GM23338 (cell line): ENCODE data around the gene NTN3. TPM values are rescaled to one million over a fixed set of nuclear protein-coding genes. Genes with fewer than 3 reads are reported as not detected.

Experiments used
- ATAC-seq: fragments of 200-7000 bp; cut with Tn5 transposase; 3 replicates; pipeline ENCODE4 v1.9.1; 2020
- DNase-seq: peaks from one replicate; pipeline ENCODE4 v3.0.0-alpha.2; 2015; ENCODE audit warnings: low spot score
- H2AFZ ChIP-seq: fragments of 200-600 bp; sonication (generic); 2 replicates; pipeline ENCODE4 v1.8.0; 2016; ENCODE audit warnings: antibody characterized with exemption, mild to moderate bottlenecking, moderate library complexity
- H3F3A ChIP-seq: fragments of 200-600 bp; sonication (generic); replicated peaks from 2 replicates; pipeline ENCODE4 v1.8.0; 2017; ENCODE audit warnings: antibody characterized with exemption, mixed run types, low read depth
- H3K27ac ChIP-seq: fragments of 200-600 bp; sonication (generic); 2 replicates; pipeline ENCODE4 v1.6.1; 2016; ENCODE audit warnings: low read depth
- H3K27me3 ChIP-seq: fragments of 200-600 bp; sonication (generic); 2 replicates; pipeline ENCODE4 v1.8.0; 2016; ENCODE audit warnings: mild to moderate bottlenecking, mixed run types, moderate library complexity; ENCODE audit not compliant: insufficient read depth
- H3K36me3 ChIP-seq: fragments of 200-600 bp; sonication (generic); 2 replicates; pipeline ENCODE4 v1.8.0; 2016; ENCODE audit warnings: mild to moderate bottlenecking; ENCODE audit not compliant: insufficient read depth
- H3K4me1 ChIP-seq: fragments of 200-600 bp; sonication (generic); 2 replicates; pipeline ENCODE4 v1.8.0; 2016; ENCODE audit warnings: mild to moderate bottlenecking, moderate library complexity; ENCODE audit not compliant: insufficient read depth
- H3K4me2 ChIP-seq: fragments of 200-600 bp; sonication (generic); 2 replicates; pipeline ENCODE4 v1.7.1; 2017; ENCODE audit warnings: mixed run types
- H3K4me3 ChIP-seq: fragments of 200-600 bp; sonication (generic); 2 replicates; pipeline ENCODE4 v1.6.1; 2016; ENCODE audit warnings: mixed run types
- H3K79me2 ChIP-seq: fragments of 200-600 bp; sonication (generic); replicated peaks from 2 replicates; pipeline ENCODE4 v1.8.0; 2017; ENCODE audit warnings: mild to moderate bottlenecking; ENCODE audit not compliant: insufficient read depth
- H3K9me2 ChIP-seq: fragments of 200-600 bp; sonication (generic); 2 replicates; pipeline ENCODE4 v1.8.0; 2017; ENCODE audit not compliant: insufficient read depth
- H4K20me1 ChIP-seq: fragments of 200-600 bp; sonication (generic); replicated peaks from 2 replicates; pipeline ENCODE4 v1.8.0; 2017; ENCODE audit warnings: mild to moderate bottlenecking; ENCODE audit not compliant: insufficient read depth
- H3K27ac Mint-ChIP-seq: 2 replicates; pipeline ENCODE4 v1.8.0; 2020; ENCODE audit warnings: inconsistent platforms, mild to moderate bottlenecking, moderate library complexity, mixed read lengths
- H3K27me3 Mint-ChIP-seq: 3 replicates; pipeline ENCODE4 v1.8.0; 2022; ENCODE audit warnings: low read depth, mild to moderate bottlenecking, moderate library complexity, mixed read lengths, inconsistent platforms; ENCODE audit not compliant: insufficient read depth, poor library complexity
- H3K36me3 Mint-ChIP-seq: 3 replicates; pipeline ENCODE4 v1.8.0; 2021; ENCODE audit warnings: low read depth, mild to moderate bottlenecking, inconsistent platforms, moderate library complexity, mixed read lengths
- H3K4me1 Mint-ChIP-seq: 3 replicates; pipeline ENCODE4 v1.8.0; 2020; ENCODE audit warnings: mild to moderate bottlenecking, inconsistent platforms, mixed read lengths
- H3K4me3 Mint-ChIP-seq: 3 replicates; pipeline ENCODE4 v1.8.0; 2021; ENCODE audit warnings: moderate library complexity, mild to moderate bottlenecking, inconsistent platforms, mixed read lengths
- H3K9me3 Mint-ChIP-seq: 3 replicates; pipeline ENCODE4 v1.8.0; 2020; ENCODE audit warnings: moderate library complexity, mild to moderate bottlenecking, inconsistent platforms, mixed read lengths
- CREB1 ChIP-seq: fragments of 250-450 bp; sonication (Bioruptor Pico); IDR thresholded peaks from 2 replicates; pipeline ENCODE4 v1.5.0; 2020; ENCODE audit warnings: low read depth, mild to moderate bottlenecking, moderate library complexity
- EZH2 ChIP-seq: fragments of 200-600 bp; sonication (generic); IDR thresholded peaks from one replicate; pipeline ENCODE4 v1.8.0; 2017; ENCODE audit warnings: antibody characterized with exemption, mild to moderate bottlenecking, low read depth; ENCODE audit not compliant: unreplicated experiment
- EZH2phosphoT487 ChIP-seq: fragments of 200-600 bp; sonication (generic); IDR thresholded peaks from one replicate; pipeline ENCODE4 v1.8.1; 2018; ENCODE audit warnings: antibody characterized with exemption; ENCODE audit not compliant: unreplicated experiment
- JUNB ChIP-seq: IDR thresholded peaks from one replicate; pipeline ENCODE4 v1.6.1; 2016; ENCODE audit warnings: antibody characterized with exemption; ENCODE audit not compliant: unreplicated experiment
- POLR2AphosphoS5 ChIP-seq: IDR thresholded peaks from 2 replicates; pipeline ENCODE4 v1.6.1; 2016; ENCODE audit warnings: antibody characterized with exemption, low read depth
- STAT1 ChIP-seq: IDR thresholded peaks from one replicate; pipeline ENCODE4 v1.6.1; 2016; ENCODE audit warnings: antibody characterized with exemption; ENCODE audit not compliant: unreplicated experiment
- ZNF114 ChIP-seq: fragments of 250-450 bp; sonication (Bioruptor Pico); IDR thresholded peaks from 2 replicates; pipeline ENCODE4 v1.5.0; 2020; ENCODE audit warnings: mild to moderate bottlenecking, moderate library complexity
- ZNF331 ChIP-seq: fragments of 250-450 bp; sonication (Bioruptor Pico); IDR thresholded peaks from 2 replicates; pipeline ENCODE4 v1.5.0; 2020; ENCODE audit warnings: low read depth, mild to moderate bottlenecking, moderate library complexity
- polyA plus RNA-seq: library from polyadenylated mRNA; unstranded; fragments of >200 nt; fragmentation: Nextera tagmentation; extraction: Ambion mirVana; gene quantifications from 2 replicates; pipeline ENCODE4 v1.2.1, GENCODE V29; 2016
- total RNA-seq: library from RNA; depleted of rRNA; stranded (reverse); fragments of >200 nt; shearing (Covaris generic); gene quantifications from 2 replicates; pipeline ENCODE4 v1.2.3, GENCODE V29; 2014
- TF ChIP-seq, protein P1 (sequence below): IDR thresholded peaks from one replicate; pipeline ENCODE4 v1.6.1; 2018; ENCODE audit warnings: antibody characterized with exemption; ENCODE audit not compliant: unreplicated experiment
- TF ChIP-seq, protein P2 (sequence below): IDR thresholded peaks from 2 replicates; pipeline ENCODE4 v1.6.1; 2016; ENCODE audit warnings: antibody characterized with exemption
- TF ChIP-seq, protein P3 (sequence below), 2 experiments: fragments of 200-600 bp in 1 of 2; sonication (generic) in 1 of 2; conservative IDR thresholded peaks; 2 replicates each; pipeline versions ENCODE4 v1.5.1 to v1.6.1; 2016 to 2017; ENCODE audit warnings: antibody characterized with exemption in 2 of 2, low read depth in 2 of 2, mild to moderate bottlenecking in 2 of 2, moderate library complexity in 1 of 2
- TF ChIP-seq, protein P4 (sequence below): fragments of 250-450 bp; sonication (Bioruptor Pico); IDR thresholded peaks from 2 replicates; pipeline ENCODE4 v1.5.0; 2020; ENCODE audit warnings: mild to moderate bottlenecking, moderate library complexity

NTN3 gene
- total and polyA plus RNA-seq, 2 experiments from 2014 or later = 0.10 to 1.7 TPM

DNA sequence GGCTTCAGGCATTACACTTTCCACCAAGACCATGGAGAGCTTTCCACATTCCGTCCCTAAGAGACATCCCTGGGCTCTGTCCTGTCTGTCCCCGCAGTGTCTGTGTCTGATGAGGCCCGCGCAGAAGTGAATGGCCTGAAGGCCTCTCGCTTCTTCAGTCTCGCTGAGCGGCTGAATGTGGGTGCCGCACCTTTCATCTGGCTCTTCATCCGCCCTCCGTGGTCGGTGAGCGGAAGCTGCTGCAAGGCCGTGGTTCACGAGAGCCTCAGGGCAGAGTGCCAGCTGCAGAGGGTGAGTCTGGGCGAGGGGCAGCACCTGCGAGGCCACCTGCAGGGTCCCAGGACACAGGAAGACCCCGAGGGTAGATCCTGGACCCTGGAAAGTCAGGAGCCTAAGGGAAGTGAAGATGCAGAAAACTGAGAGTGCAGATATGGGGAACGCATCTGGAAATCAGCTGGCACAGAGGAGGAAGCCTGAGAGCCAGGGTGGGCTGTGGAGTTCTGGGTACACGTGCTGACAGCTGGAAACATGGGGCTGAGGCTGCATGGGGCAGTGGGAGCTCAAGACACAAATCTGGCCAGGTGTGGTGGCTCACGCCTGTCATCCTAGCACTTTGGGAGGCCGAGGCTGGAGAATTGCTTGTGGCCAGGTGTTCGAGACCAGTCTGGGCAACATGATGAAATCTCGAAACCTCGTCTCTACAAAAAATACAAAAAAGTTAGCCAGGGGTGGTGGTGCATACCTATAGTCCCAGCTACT is 33.9 kb upstream of the NTN3 start:
- no peak overlapping the region for H3K27ac Mint-ChIP-seq
- 0 out of 2 replicates have a peak, but pooled peaks cover 2% of the 10 kb centered on the region for H3K79me2 ChIP-seq
- H3K27me3 ChIP-seq = no peaks in the 10 kb centered on the region
- peaks cover 85% of the 10 kb centered on the region for H3K36me3 Mint-ChIP-seq
- H2AFZ ChIP-seq = no peak overlapping the region
- no peaks in the 10 kb centered on the region for H3K9me2 ChIP-seq
- H4K20me1 ChIP-seq = peaks cover 9% of the 10 kb centered on the region; the same call in 1 of the 2 replicates
- TF ChIP-seq EZH2 (no peak), EZH2phosphoT487 (no peak), ZNF114 (CRISPR knock-in tag) (no peak), JUNB (no peak), STAT1 (no peak), POLR2AphosphoS5 (no peak), CREB1 (no peak), ZNF331 (CRISPR knock-in tag) (no peak)
- TF ChIP-seq, protein P1, sequence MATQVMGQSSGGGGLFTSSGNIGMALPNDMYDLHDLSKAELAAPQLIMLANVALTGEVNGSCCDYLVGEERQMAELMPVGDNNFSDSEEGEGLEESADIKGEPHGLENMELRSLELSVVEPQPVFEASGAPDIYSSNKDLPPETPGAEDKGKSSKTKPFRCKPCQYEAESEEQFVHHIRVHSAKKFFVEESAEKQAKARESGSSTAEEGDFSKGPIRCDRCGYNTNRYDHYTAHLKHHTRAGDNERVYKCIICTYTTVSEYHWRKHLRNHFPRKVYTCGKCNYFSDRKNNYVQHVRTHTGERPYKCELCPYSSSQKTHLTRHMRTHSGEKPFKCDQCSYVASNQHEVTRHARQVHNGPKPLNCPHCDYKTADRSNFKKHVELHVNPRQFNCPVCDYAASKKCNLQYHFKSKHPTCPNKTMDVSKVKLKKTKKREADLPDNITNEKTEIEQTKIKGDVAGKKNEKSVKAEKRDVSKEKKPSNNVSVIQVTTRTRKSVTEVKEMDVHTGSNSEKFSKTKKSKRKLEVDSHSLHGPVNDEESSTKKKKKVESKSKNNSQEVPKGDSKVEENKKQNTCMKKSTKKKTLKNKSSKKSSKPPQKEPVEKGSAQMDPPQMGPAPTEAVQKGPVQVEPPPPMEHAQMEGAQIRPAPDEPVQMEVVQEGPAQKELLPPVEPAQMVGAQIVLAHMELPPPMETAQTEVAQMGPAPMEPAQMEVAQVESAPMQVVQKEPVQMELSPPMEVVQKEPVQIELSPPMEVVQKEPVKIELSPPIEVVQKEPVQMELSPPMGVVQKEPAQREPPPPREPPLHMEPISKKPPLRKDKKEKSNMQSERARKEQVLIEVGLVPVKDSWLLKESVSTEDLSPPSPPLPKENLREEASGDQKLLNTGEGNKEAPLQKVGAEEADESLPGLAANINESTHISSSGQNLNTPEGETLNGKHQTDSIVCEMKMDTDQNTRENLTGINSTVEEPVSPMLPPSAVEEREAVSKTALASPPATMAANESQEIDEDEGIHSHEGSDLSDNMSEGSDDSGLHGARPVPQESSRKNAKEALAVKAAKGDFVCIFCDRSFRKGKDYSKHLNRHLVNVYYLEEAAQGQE = no peak
- TF ChIP-seq, protein P2, sequence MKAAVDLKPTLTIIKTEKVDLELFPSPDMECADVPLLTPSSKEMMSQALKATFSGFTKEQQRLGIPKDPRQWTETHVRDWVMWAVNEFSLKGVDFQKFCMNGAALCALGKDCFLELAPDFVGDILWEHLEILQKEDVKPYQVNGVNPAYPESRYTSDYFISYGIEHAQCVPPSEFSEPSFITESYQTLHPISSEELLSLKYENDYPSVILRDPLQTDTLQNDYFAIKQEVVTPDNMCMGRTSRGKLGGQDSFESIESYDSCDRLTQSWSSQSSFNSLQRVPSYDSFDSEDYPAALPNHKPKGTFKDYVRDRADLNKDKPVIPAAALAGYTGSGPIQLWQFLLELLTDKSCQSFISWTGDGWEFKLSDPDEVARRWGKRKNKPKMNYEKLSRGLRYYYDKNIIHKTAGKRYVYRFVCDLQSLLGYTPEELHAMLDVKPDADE = no peak
- TF ChIP-seq, protein P3, sequence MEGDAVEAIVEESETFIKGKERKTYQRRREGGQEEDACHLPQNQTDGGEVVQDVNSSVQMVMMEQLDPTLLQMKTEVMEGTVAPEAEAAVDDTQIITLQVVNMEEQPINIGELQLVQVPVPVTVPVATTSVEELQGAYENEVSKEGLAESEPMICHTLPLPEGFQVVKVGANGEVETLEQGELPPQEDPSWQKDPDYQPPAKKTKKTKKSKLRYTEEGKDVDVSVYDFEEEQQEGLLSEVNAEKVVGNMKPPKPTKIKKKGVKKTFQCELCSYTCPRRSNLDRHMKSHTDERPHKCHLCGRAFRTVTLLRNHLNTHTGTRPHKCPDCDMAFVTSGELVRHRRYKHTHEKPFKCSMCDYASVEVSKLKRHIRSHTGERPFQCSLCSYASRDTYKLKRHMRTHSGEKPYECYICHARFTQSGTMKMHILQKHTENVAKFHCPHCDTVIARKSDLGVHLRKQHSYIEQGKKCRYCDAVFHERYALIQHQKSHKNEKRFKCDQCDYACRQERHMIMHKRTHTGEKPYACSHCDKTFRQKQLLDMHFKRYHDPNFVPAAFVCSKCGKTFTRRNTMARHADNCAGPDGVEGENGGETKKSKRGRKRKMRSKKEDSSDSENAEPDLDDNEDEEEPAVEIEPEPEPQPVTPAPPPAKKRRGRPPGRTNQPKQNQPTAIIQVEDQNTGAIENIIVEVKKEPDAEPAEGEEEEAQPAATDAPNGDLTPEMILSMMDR (conservative IDR thresholded peaks at IDR 0.05; ENCODE audit: low read depth in 2 of 2) = no peak
- TF ChIP-seq, protein P4, sequence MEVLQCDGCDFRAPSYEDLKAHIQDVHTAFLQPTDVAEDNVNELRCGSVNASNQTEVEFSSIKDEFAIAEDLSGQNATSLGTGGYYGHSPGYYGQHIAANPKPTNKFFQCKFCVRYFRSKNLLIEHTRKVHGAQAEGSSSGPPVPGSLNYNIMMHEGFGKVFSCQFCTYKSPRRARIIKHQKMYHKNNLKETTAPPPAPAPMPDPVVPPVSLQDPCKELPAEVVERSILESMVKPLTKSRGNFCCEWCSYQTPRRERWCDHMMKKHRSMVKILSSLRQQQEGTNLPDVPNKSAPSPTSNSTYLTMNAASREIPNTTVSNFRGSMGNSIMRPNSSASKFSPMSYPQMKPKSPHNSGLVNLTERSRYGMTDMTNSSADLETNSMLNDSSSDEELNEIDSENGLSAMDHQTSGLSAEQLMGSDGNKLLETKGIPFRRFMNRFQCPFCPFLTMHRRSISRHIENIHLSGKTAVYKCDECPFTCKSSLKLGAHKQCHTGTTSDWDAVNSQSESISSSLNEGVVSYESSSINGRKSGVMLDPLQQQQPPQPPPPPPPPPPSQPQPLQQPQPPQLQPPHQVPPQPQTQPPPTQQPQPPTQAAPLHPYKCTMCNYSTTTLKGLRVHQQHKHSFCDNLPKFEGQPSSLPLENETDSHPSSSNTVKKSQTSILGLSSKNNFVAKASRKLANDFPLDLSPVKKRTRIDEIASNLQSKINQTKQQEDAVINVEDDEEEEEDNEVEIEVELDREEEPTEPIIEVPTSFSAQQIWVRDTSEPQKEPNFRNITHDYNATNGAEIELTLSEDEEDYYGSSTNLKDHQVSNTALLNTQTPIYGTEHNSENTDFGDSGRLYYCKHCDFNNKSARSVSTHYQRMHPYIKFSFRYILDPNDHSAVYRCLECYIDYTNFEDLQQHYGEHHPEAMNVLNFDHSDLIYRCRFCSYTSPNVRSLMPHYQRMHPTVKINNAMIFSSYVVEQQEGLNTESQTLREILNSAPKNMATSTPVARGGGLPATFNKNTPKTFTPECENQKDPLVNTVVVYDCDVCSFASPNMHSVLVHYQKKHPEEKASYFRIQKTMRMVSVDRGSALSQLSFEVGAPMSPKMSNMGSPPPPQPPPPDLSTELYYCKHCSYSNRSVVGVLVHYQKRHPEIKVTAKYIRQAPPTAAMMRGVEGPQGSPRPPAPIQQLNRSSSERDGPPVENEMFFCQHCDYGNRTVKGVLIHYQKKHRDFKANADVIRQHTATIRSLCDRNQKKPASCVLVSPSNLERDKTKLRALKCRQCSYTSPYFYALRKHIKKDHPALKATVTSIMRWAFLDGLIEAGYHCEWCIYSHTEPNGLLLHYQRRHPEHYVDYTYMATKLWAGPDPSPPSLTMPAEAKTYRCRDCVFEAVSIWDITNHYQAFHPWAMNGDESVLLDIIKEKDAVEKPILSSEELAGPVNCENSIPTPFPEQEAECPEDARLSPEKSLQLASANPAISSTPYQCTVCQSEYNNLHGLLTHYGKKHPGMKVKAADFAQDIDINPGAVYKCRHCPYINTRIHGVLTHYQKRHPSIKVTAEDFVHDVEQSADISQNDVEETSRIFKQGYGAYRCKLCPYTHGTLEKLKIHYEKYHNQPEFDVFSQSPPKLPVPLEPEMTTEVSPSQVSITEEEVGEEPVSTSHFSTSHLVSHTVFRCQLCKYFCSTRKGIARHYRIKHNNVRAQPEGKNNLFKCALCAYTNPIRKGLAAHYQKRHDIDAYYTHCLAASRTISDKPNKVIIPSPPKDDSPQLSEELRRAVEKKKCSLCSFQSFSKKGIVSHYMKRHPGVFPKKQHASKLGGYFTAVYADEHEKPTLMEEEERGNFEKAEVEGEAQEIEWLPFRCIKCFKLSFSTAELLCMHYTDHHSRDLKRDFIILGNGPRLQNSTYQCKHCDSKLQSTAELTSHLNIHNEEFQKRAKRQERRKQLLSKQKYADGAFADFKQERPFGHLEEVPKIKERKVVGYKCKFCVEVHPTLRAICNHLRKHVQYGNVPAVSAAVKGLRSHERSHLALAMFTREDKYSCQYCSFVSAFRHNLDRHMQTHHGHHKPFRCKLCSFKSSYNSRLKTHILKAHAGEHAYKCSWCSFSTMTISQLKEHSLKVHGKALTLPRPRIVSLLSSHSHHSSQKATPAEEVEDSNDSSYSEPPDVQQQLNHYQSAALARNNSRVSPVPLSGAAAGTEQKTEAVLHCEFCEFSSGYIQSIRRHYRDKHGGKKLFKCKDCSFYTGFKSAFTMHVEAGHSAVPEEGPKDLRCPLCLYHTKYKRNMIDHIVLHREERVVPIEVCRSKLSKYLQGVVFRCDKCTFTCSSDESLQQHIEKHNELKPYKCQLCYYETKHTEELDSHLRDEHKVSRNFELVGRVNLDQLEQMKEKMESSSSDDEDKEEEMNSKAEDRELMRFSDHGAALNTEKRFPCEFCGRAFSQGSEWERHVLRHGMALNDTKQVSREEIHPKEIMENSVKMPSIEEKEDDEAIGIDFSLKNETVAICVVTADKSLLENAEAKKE = no peak
- no peak overlapping the region for H3K27ac ChIP-seq
- no peak overlapping the region for H3K4me3 Mint-ChIP-seq
- no peaks in the 10 kb centered on the region for H3K4me1 ChIP-seq
- ATAC-seq = no peak
- H3K36me3 ChIP-seq = peaks cover 16% of the 10 kb centered on the region
- H3F3A ChIP-seq = 0 out of 2 replicates have a peak, but pooled peaks cover under 1% of the 10 kb centered on the region
- H3K4me3 ChIP-seq = no peak overlapping the region
- peaks cover 8% of the 10 kb centered on the region for H3K27me3 Mint-ChIP-seq
- no peak overlapping the region for H3K4me2 ChIP-seq
- no peak for DNase-seq
- no peaks in the 10 kb centered on the region for H3K4me1 Mint-ChIP-seq
- no peaks in the 10 kb centered on the region for H3K9me3 Mint-ChIP-seq
